GM08714 (cell line): ENCODE measurements around the gene NCAM1.

Experiments
- H3K4me3 ChIP-seq: fragments of 200-500 bp; sonication (Bioruptor generic); 2 replicates; pipeline ENCODE4 v1.5.1; 2014; ENCODE audit warnings: mild to moderate bottlenecking, low read length, inconsistent platforms
- ZNF274 ChIP-seq: IDR thresholded peaks from 2 replicates; pipeline ENCODE4 v1.6.1; 2012; ENCODE audit warnings: mild to moderate bottlenecking, low read depth, low read length

Gene NCAM1

DNA sequence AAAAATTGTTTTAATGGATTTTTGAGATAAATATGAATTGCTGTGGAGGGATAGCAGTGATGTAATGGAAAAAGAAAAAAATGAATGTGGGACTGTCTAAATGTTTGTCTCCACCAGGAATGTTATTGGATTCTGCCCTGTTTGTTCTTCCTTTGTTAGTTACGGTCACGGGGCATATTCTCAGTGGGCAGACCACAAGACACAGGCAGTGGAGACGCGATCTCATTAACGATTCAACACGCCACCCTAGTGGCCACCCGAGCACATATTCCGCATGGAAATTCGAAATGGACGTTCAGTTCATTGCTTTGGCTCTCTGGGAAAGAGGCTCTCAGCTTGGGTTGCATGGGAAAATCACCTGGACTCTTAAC is 201.4 kb downstream of the NCAM1 start:
- no peak for TF ChIP-seq ZNF274
- no peak overlapping the region for H3K4me3 ChIP-seq

DNA sequence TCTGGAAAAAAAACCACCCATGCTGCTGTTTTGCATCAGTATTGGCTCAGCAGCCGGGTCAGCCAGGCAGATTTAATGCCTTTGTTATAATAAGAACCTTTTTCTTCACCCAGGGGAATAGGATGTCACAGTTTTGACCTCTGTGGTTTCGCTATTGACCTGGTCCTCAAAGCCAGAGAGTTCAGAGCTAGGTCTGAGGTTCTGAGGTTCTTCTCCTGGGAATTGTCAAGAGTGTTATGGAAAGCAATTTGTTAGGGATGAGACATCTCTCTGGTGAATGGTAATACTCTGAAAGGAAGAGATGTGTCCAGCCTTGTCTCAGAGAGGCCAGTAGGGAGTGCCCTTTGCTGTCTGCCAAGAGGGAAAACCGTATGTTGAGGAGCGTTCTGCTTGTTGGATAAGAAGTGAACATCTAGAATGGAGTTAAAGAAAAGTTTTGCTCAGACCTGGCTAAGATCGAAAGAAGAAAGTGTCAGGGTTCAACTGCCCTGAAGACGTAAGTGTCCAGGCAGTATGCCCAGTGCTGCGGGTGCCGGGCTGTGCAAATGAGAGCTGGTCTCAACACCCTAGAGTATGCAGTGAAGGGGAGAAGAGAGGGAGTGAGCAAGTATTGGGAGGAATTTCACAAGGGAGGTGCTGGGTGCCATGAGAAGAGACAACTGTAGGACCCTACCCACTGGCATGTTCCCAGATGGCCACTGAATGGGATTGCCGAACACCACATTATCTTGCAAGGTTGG is 202.2 kb downstream of the NCAM1 start:
- TF ChIP-seq ZNF274: no peak

DNA sequence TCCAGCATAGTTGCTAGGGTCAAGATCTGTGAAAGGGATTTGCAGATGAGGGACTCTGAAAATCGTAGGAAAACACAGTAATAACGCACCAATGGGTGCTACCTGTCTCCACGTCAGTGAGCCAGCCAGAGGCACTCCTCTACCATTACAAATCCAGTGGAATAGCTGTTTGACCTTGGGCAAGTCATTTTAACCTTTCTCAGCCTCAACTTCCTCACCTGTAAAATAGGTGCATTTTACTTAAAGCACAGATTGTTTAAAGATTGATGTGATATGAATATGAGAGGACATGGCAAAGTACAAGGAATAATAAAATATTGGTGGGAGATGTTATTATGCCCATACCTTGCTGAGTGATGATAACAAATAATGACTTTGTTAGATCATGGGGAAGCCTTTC is 205.1 kb downstream of the NCAM1 start:
- no peak overlapping the region for H3K4me3 ChIP-seq
- TF ChIP-seq ZNF274: no peak

More for the DNA sequence above, 202.2 kb downstream of the NCAM1 start:
- H3K4me3 ChIP-seq: no peak overlapping the region

DNA sequence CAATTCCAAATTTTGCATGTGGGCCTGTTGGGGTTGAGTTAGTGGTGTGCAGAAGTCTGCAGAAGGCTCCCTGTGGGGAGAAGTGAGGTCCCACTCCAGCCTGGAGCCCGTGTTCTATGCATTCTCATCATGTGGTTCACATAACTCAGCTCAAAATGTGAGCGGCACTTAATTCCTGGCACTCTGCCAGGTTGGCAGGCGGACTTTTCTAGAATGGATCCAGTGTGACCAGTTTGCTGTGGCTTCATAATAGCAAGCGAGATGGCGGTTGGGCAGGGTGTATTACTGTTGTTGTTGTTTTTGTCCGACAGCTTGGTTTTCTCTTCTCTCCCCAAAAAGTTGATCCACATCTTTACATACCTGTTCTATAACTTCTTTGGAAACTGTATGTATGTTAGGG is 206.4 kb downstream of the NCAM1 start:
- H3K4me3 ChIP-seq: no peak overlapping the region
- no peak for TF ChIP-seq ZNF274

DNA sequence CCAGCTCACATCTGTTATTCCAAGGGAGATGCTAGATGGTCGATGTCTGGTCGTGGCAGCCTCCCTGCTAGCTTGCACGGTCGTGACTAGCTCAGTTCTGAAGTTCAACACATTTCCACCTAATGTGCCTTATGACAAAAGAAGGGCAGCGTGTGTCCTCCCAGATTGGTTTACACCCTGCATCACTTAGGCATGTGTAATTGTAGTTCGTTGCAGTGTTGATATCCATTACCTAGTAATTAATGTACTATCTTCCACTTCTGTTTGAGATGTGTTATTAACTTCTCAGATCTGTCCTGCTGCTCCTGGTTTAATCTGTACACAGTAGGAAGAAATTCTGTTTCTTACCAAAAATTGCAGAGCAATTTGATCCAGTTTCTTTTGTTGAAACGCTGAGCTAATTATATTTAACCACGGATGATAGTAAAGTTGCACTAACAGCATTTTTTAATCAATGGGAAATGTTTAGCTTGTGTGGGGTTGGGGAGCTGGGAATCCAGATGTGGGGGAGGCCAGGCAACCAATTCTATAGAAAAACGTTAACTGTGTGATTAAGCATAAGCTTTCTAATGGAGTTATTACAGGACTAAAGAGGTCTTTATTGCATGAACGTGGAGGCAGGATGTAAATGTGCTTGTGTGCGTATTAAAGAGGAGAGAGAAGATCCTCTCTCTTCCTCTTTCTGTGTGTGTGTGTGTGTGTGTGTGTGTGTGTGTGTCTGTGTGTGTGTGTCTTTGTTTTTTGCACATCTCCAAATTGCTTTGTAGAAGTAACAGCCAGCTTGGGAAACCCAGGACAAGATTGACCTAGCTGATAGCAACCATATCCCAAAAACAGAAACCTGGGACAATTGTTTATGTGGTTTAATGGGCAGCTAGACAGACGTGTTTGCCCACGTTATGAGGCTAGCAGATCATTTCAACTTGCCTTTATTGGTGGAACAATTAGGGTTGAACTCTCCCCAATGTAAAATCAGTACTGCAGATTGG is 207.4 kb downstream of the NCAM1 start:
- no peak for TF ChIP-seq ZNF274

DNA sequence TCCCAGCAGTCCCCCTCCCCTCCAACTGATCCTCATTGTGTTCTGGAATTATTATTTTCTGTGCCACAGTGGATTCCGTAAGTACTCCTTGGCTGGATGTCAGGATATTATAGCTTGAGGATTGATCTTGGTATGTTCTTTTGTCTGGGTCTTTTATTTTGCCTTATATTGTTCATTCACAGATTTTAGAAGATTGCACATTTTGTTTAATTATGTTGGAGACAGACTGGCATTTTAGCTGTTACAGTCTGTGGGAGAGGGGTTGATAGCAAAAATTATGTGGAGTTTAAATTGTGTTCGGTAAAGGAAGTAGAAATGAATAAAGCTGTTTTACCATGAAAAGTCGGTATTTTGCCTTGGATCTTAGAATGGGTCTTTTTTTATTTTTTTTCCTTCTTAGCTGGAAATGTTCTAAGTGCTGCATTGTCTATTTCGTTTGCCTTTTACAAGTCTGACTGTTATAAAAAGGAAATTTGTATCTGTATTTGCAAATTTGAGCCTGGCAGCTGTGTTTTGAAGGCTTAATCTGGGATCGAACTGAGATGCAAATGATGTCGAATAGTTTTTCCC is 211.2 kb downstream of the NCAM1 start:
- TF ChIP-seq ZNF274: no peak

More for the DNA sequence above, 207.4 kb downstream of the NCAM1 start:
- no peak overlapping the region for H3K4me3 ChIP-seq

DNA sequence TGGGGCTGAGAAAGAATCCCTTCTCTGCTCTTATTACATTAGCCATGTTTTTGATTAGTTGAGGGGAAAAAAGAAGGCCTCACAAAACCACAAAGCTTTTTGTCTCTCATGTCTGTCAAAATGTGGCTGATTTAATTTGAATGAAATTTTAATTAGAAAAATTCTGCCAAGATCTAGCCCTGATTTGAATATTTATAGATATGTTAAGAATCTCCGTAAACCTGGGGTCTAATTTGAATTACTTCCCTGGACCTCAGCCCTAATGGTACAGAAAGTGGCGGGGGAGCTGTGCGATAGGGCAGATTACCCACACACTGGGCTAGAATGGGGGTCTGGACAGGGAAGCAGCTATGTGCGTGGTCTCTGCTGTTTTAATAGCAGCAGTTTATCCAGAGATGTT is 211.9 kb downstream of the NCAM1 start:
- no peak for TF ChIP-seq ZNF274
- H3K4me3 ChIP-seq: no peak overlapping the region

More for the DNA sequence above, 211.2 kb downstream of the NCAM1 start:
- H3K4me3 ChIP-seq: no peak overlapping the region

DNA sequence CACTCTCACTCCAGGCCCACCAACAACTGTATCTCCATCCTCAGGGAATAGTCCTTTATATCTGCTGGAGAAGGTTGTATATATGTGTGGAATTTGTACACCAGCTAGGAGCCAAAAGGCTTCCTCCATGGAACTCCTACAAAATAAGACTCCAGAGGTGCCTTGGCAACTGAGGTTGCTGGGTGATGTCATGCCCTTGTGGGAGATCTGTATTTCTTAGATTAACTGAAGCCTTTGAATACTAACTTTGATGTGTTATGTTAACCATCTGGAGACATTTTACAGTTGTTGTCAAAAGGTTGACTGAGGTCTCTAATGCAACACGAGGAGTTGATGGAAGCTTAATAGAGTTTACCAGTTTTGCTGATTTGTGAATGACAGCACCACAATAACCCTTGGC is 213.7 kb downstream of the NCAM1 start:
- H3K4me3 ChIP-seq: no peak overlapping the region

DNA sequence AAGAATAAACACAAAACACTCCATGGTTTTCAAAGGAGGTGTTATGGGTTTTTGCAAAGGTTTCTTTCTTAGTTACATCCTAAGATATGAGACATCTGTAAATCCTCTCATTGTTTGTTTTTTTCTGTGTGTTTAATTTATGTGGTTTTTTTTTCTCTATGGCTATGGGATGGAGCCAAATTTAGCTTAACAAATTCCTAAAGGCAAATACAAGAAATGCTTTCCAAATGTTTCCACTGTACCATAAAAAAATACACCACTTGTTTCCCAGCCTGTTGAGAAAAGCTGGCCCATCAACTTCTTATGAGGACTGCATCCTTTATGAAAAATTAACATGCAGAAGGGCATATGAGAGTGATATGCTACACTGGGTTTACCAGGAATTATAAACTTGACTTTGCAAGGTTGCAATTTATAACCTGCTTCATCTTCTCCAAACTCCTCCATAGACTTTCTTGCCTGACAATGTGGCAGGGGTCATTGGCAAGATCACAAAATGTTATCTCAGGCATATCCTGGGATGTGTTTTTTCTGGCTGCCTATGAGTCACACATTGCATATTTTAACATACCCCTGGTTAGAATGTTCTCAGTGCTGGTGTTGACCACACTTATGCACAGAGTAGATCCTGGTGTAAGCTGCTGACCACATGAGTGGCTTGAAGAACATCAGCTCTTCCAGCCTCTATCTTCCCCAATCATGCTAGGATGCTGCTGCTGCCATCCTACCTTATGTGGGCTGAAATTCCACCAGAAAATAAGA is 215.6 kb downstream of the NCAM1 start:
- no peak overlapping the region for H3K4me3 ChIP-seq
- TF ChIP-seq ZNF274: no peak

More for the DNA sequence above, 213.7 kb downstream of the NCAM1 start:
- no peak for TF ChIP-seq ZNF274

DNA sequence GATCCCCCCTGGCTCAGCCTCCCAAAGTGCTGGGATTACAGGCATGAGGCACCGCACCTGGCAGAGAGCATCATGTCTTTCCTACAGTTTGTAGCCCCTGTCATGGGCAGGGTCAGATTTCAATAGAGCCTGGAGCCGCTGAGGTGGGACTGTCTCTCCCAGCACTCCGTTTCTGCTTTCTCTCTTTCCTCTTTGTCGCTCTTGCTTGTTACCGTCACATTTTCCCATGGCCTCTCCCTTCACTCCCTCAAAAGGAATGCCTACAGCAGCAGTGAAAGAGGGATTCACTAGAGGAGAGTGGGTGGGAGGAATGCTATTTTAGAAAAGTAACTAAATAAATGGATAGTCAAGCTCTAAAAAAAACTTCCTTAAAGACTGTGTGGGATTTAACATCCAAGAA is 216.5 kb downstream of the NCAM1 start:
- no peak overlapping the region for H3K4me3 ChIP-seq
- no peak for TF ChIP-seq ZNF274

DNA sequence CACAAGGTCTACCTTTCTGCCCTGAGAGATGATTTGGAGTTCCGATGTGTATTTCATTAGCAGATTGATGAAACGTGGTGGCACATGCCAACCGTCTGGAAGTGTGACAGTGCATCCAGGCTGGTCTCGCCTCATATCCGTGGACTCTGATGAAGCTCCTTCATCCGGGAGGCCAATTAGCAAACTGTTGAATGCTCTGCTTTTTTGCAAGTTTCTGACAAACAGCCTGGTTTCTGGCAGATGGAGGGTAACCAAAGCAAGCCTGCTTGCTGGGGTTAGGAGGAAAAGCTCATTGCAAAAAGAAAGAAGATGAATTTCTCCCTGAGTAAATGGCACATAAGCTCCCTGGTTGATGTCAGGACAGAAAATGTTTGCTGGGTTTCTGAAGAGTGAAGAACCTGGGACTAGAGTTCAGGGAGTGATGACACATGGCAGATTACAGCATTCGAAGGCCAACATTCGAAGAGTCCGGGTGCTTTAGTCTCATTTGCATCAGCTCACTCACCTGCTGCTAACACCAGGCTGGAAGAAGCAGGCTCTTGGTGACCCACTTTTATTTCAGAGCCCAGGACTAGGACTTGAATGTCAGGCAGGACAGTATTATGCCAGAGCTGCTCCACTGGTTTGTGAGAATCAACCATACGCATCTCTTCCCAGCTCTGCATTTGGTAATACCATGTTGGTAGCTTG is 217.3 kb downstream of the NCAM1 start:
- no peak for TF ChIP-seq ZNF274
- no peak overlapping the region for H3K4me3 ChIP-seq

DNA sequence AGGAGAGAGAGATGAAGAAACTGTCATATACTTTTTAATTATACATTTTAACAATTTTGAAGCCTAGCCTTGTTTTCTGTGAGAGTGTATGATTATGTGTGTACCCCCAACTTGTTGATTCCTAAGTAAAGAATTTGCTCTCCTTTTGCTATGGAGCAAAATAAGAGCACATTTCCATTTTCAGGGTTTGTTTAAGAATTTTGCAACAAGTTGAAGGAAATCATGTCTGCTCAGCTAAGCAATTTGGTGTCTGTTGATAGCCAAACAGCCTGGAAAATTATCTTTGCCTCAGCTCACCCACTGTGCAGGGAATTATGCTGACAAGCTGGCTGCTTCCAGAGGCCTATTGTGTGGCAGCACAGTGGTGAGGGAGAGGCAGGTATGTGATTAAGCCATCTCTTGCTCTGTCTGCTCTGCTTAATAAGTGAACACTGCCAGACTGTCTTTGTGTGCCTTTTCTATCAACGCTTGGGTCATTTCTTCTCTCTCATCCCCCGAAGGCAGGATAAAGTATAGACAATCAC is 218.0 kb downstream of the NCAM1 start:
- no peak for TF ChIP-seq ZNF274
- no peak overlapping the region for H3K4me3 ChIP-seq

DNA sequence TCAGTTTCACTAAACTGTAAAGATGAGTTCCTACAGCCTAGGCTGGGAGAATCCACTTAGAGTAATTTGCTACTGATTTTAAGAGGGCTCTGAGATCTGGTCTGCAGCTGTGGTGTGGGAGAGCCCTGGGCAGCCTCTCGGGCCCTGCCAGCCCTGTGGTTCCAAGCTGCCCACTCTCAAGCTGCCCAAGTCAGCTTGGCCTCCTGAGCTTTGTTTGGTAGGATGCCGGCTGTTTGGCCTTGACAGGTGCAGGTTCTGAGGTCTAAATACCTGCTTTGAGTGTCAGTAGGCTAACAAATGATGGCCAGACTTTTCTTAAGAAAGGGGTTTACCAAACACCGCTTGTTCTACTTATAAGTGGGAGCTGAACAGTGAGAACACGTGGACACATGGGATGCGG is 219.9 kb downstream of the NCAM1 start:
- no peak for TF ChIP-seq ZNF274
- no peak overlapping the region for H3K4me3 ChIP-seq

DNA sequence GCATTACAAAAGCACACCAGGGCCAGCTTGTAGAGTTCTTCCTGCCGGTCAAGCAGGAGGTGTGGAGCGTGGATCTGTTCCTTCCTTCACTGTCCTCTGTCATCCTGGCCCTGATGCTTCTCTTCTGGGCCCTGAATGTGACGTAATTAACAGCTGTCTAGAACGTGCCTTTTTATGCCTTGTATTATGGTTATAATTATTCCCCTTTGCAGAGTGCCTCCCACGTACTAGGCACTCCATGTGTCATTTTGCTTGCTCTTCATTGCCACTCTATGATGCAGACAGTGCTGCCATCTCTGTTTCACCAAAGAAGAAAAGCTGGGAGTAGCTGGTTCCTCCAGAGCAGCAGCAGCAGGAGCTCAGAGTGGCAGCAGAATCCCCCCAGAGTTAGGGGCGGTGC is 221.1 kb downstream of the NCAM1 start:
- no peak overlapping the region for H3K4me3 ChIP-seq
- TF ChIP-seq ZNF274: no peak
